Measurements from ENCODE around the gene CPS1.

The CPS1 gene

GRCh38 chr2:210548031-210548430 lies 8.4 kb upstream of the CPS1 start:
- DNase-seq: no peak

GRCh38 chr2:210548878-210549384 lies 7.5 kb upstream of the CPS1 start:
- DNase-seq: no peak

- no peak for DNase-seq
Measured at GRCh38 chr2:210551001-210551400, 5.4 kb upstream of the CPS1 start.

- DNase-seq: no peak
Measured at GRCh38 chr2:210553373-210553772, 3.0 kb upstream of the CPS1 start.

- no peak for DNase-seq
Measured at GRCh38 chr2:210555555-210555954, 844 bp upstream of the CPS1 start.

GRCh38 chr2:210557721-210558120 lies 1.3 kb downstream of the CPS1 start:
- no peak for DNase-seq

GRCh38 chr2:210558708-210559107 lies 2.3 kb downstream of the CPS1 start:
- DNase-seq: no peak

GRCh38 chr2:210559182-210559581 lies 2.8 kb downstream of the CPS1 start:
- no peak for DNase-seq

- DNase-seq: no peak
Measured at GRCh38 chr2:210561475-210561874, 5.1 kb downstream of the CPS1 start.

- DNase-seq: no peak
Measured at GRCh38 chr2:210562091-210562490, 5.7 kb downstream of the CPS1 start.

- no peak for DNase-seq
Measured at GRCh38 chr2:210562502-210563080, 6.2 kb downstream of the CPS1 start.

GRCh38 chr2:210567279-210567678 lies 10.9 kb downstream of the CPS1 start:
- no peak for DNase-seq

GRCh38 chr2:210568108-210568507 lies 11.7 kb downstream of the CPS1 start:
- no peak for DNase-seq

GRCh38 chr2:210577263-210578071 lies 21.1 kb downstream of the CPS1 start:
- DNase-seq: no peak

- no peak for DNase-seq
Measured at GRCh38 chr2:210584834-210585233, 28.4 kb downstream of the CPS1 start.

- no peak for DNase-seq
Measured at GRCh38 chr2:210586381-210586780, 30.0 kb downstream of the CPS1 start.

GRCh38 chr2:210591663-210592062 lies 35.3 kb downstream of the CPS1 start:
- DNase-seq: no peak

GRCh38 chr2:210592726-210593125 lies 36.3 kb downstream of the CPS1 start:
- DNase-seq: no peak

- DNase-seq: no peak
Measured at GRCh38 chr2:210593166-210593565, 36.8 kb downstream of the CPS1 start.

GRCh38 chr2:210598219-210598618 lies 41.8 kb downstream of the CPS1 start:
- DNase-seq: no peak

- DNase-seq: no peak
Measured at GRCh38 chr2:210599476-210599875, 43.1 kb downstream of the CPS1 start.

- no peak for DNase-seq
Measured at GRCh38 chr2:210604666-210605065, 48.3 kb downstream of the CPS1 start.

GRCh38 chr2:210606001-210606400 lies 49.6 kb downstream of the CPS1 start:
- no peak for DNase-seq

- DNase-seq: no peak
Measured at GRCh38 chr2:210611466-210611865, 55.1 kb downstream of the CPS1 start.

- DNase-seq: no peak
Measured at GRCh38 chr2:210616074-210616473, 59.7 kb downstream of the CPS1 start.
